A549 (cell line): Measurements from ENCODE around the gene BHLHE23. TPM values are rescaled to one million over a fixed set of nuclear protein-coding genes. Genes with fewer than 3 reads are reported as not detected.

ENCODE experiments used
- ATAC-seq, 2 experiments: fragments of 200-7000 bp in 1 of 2; fragments of >200 bp in 1 of 2; cut with Nextera tagmentation in 1 of 2; cut with Tn5 transposase in 1 of 2; 3 replicates each; pipeline versions ENCODE4 v1.8.0 to v1.9.1; 2018 to 2020; ENCODE audit warnings: mild to moderate bottlenecking in 1 of 2, moderate library complexity in 1 of 2
- CTCF ChIA-PET: fragments of 300-600 bp; sonication (Branson Sonifier 250); formaldehyde crosslinking; extraction: SDS; loops from one replicate; lab custom pipeline; 2021; ENCODE audit warnings: antibody characterized with exemption, inconsistent platforms; lab: Yijun Ruan, JAX
- POLR2A ChIA-PET: fragments of 350-600 bp; formaldehyde crosslinking; extraction: SDS; loops from one replicate; lab custom pipeline; 2021; ENCODE audit warnings: antibody characterized with exemption, inconsistent platforms; lab: Yijun Ruan, JAX
- DNase-seq, 2 experiments: peaks; one replicate each; pipeline versions ENCODE4 v3.0.0 to v3.0.0-alpha.2; 2011 to 2016; ENCODE audit warnings: low read depth in 1 of 2, low spot score in 1 of 2
- FAIRE-seq: peaks from 2 replicates; lab custom pipeline; 2011; peaks lifted over from hg19 to GRCh38; lab: Jason Lieb, UNC
- H3K27ac ChIP-seq, 2 experiments: fragments of >200 bp; sonication (Bioruptor Twin); formaldehyde crosslinking; 3 replicates each; pipeline ENCODE4 v1.5.1; 2016 to 2017
- H3K4me1 ChIP-seq: fragments of >200 bp; sonication (Bioruptor Twin); formaldehyde crosslinking; 3 replicates; pipeline ENCODE4 v1.6.1; 2016
- H3K4me2 ChIP-seq: fragments of >200 bp; sonication (Bioruptor Twin); formaldehyde crosslinking; 3 replicates; pipeline ENCODE4 v1.6.1; 2016
- H3K4me3 ChIP-seq: fragments of >200 bp; sonication (Bioruptor Twin); formaldehyde crosslinking; 3 replicates; pipeline ENCODE4 v1.5.1; 2016
- H3K9me3 ChIP-seq: fragments of >200 bp; sonication (Bioruptor Twin); formaldehyde crosslinking; 3 replicates; pipeline ENCODE4 v1.6.1; 2016
- ATOH8 ChIP-seq: fragments of 250-450 bp; sonication (Bioruptor Pico); IDR thresholded peaks from 2 replicates; pipeline ENCODE4 v1.5.0; 2020; ENCODE audit warnings: low read depth, mild to moderate bottlenecking, moderate library complexity
- CBX2 ChIP-seq: fragments of 200-600 bp; sonication (generic); IDR thresholded peaks from 2 replicates; pipeline ENCODE4 v1.6.1; 2016; ENCODE audit warnings: low read depth, mild to moderate bottlenecking, borderline replicate concordance
- CBX8 ChIP-seq: fragments of 200-600 bp; sonication (generic); IDR thresholded peaks from 2 replicates; pipeline ENCODE4 v1.6.1; 2016
- CHD4 ChIP-seq: fragments of 200-600 bp; sonication (generic); IDR thresholded peaks from 2 replicates; pipeline ENCODE4 v1.6.1; 2016; ENCODE audit warnings: antibody characterized with exemption, mild to moderate bottlenecking, borderline replicate concordance
- CTCF ChIP-seq: fragments of >200 bp; sonication (Bioruptor Twin); formaldehyde crosslinking; IDR thresholded peaks from 3 replicates; pipeline ENCODE4 v1.5.1; 2016
- E2F6 ChIP-seq: IDR thresholded peaks from 2 replicates; pipeline ENCODE4 v1.6.1; 2012; ENCODE audit warnings: low read depth, borderline replicate concordance
- ELK1 ChIP-seq: fragments of 150-350 bp; IDR thresholded peaks from 2 replicates; pipeline ENCODE4 v1.6.1; 2014; ENCODE audit warnings: low read depth, mild to moderate bottlenecking, low read length
- ESRRA ChIP-seq: fragments of 150-350 bp; IDR thresholded peaks from 2 replicates; pipeline ENCODE4 v1.6.1; 2014; ENCODE audit warnings: mild to moderate bottlenecking, low read length, borderline replicate concordance
- FOXS1 ChIP-seq: fragments of 250-450 bp; sonication (Bioruptor Pico); IDR thresholded peaks from 2 replicates; pipeline ENCODE4 v1.5.0; 2020; ENCODE audit warnings: mild to moderate bottlenecking, moderate library complexity
- GATA3 ChIP-seq: IDR thresholded peaks from 2 replicates; pipeline ENCODE4 v1.6.1; 2012; ENCODE audit warnings: borderline replicate concordance
- HDAC2 ChIP-seq: fragments of 200-600 bp; sonication (generic); IDR thresholded peaks from 2 replicates; pipeline ENCODE4 v1.6.1; 2016
- HEYL ChIP-seq: fragments of 250-450 bp; sonication (Bioruptor Pico); IDR thresholded peaks from 2 replicates; pipeline ENCODE4 v1.8.0; 2021; ENCODE audit warnings: mild to moderate bottlenecking, moderate library complexity
- HMGXB4 ChIP-seq: fragments of 250-450 bp; sonication (Bioruptor Pico); IDR thresholded peaks from 2 replicates; pipeline ENCODE4 v1.5.0; 2021; ENCODE audit warnings: mild to moderate bottlenecking, moderate library complexity, borderline replicate concordance
- HOXB5 ChIP-seq: fragments of 250-450 bp; sonication (Bioruptor Pico); IDR thresholded peaks from 2 replicates; pipeline ENCODE4 v1.5.0; 2020; ENCODE audit warnings: mild to moderate bottlenecking, moderate library complexity
- JUN ChIP-seq, 2 experiments: fragments of >200 bp; sonication (Bioruptor Twin); formaldehyde crosslinking; IDR thresholded peaks; 2 replicates in 1 of 2; 3 replicates in 1 of 2; pipeline ENCODE4 v1.6.1; 2016 to 2017
- JUNB ChIP-seq: fragments of >200 bp; sonication (Bioruptor Twin); formaldehyde crosslinking; IDR thresholded peaks from 2 replicates; pipeline ENCODE4 v1.6.1; 2016
- MAZ ChIP-seq: fragments of 150-350 bp; IDR thresholded peaks from 2 replicates; pipeline ENCODE4 v1.6.1; 2014; ENCODE audit warnings: antibody characterized with exemption, low read depth, low read length, borderline replicate concordance
- POLR2A ChIP-seq: IDR thresholded peaks from 2 replicates; pipeline ENCODE4 v1.6.1; 2012; ENCODE audit warnings: mild to moderate bottlenecking, low read length
- POLR2AphosphoS2 ChIP-seq: conservative IDR thresholded peaks from 2 replicates; pipeline ENCODE4 v1.6.1; 2012; ENCODE audit warnings: low read length, improper control_type of control experiment, inconsistent platforms
- RARB ChIP-seq: fragments of 250-450 bp; sonication (Bioruptor Pico); IDR thresholded peaks from 2 replicates; pipeline ENCODE4 v1.8.0; 2021; ENCODE audit warnings: mild to moderate bottlenecking, moderate library complexity
- TFCP2L1 ChIP-seq: fragments of 250-450 bp; sonication (Bioruptor Pico); IDR thresholded peaks from 2 replicates; pipeline ENCODE4 v1.5.0; 2021; ENCODE audit warnings: mild to moderate bottlenecking
- ZFP36 ChIP-seq: fragments of 450-650 bp; IDR thresholded peaks from 2 replicates; pipeline ENCODE4 v1.6.1; 2014; ENCODE audit warnings: borderline replicate concordance; ENCODE audit not compliant: partially characterized antibody
- ZNF302 ChIP-seq: fragments of 250-450 bp; sonication (Bioruptor Pico); IDR thresholded peaks from 2 replicates; pipeline ENCODE4 v1.9.0; 2021; ENCODE audit warnings: inconsistent platforms, mild to moderate bottlenecking, moderate library complexity
- WGBS: methylation state at CpG from one replicate; pipeline ENCODE4 v1.1.6; 2017; ENCODE audit errors: missing lambda C conversion rate; 5-methylcytosine and 5-hydroxymethylcytosine counted together
- polyA plus RNA-seq, 4 experiments: library from polyadenylated mRNA; depleted of rRNA in 3 of 4; stranded (reverse); fragments of >200 nt; fragmentation: RNase III in 1 of 4; extraction: RNeasy Plus Mini Kit Qiagen cat#74134 plus additional on column Dnase treatment in 1 of 4; gene quantifications; 2 replicates in 3 of 4; 3 replicates in 1 of 4; pipeline ENCODE4 v1.2.3, GENCODE V29; 2011 to 2017

BHLHE23 gene
- polyA plus RNA-seq, 2 of the 4 experiments (the other 2 are of a cell fraction), result not detected

- FAIRE-seq (no peak), DNase-seq (no peak), ATAC-seq (no peak)
- Histone ChIP-seq H3K9me3 (no peaks in the 10 kb centered on the region), H3K4me2 (no peak overlapping the region), H3K27ac (no peak overlapping the region), H3K4me1 (0 out of 3 replicates have a peak, but pooled peaks cover 3% of the 10 kb centered on the region), H3K4me3 (no peak overlapping the region)
- CTCF ChIA-PET, result interaction anchor here (0.8 to 1.3 kb wide), 3 partner anchors 8 to 237 kb away, joined by 3 read pairs; no protein-coding TSS in a partner anchor
- TF ChIP-seq TFCP2L1 (CRISPR knock-in tag) (no peak), HDAC2 (no peak)
- WGBS, result 55% methylated on average over 8 of the region's 9 CpGs
- POLR2A ChIA-PET, result no interaction called here
Observed at GRCh38 chr20:62975812-62976508, 30.8 kb downstream of the BHLHE23 start.

GRCh38 chr20:62975251-62975760, 31.5 kb downstream of the BHLHE23 start:
- H3K4me1 ChIP-seq, result 0 out of 3 replicates have a peak, but pooled peaks cover 3% of the 10 kb centered on the region
- H3K9me3 ChIP-seq, result no peaks in the 10 kb centered on the region
- ChIA-PET CTCF (interaction anchor here (1.3 kb wide), 2 partner anchors 100 to 237 kb away, joined by 3 read pairs; no protein-coding TSS in a partner anchor), POLR2A (no interaction called here)
- 43% methylated on average over 10 of the region's 10 CpGs for whole genome bisulfite sequencing
- DNase-seq (no peak), ATAC-seq (no peak), FAIRE-seq (no peak)
- TF ChIP-seq E2F6 (no peak), CBX2 (no peak), CBX8 (no peak), HEYL (CRISPR knock-in tag) (no peak), HOXB5 (CRISPR knock-in tag) (no peak), POLR2A (no peak), JUNB (no peak), MAZ (no peak), ELK1 (no peak), ZNF302 (no peak), GATA3 (no peak), CHD4 (no peak), HDAC2 (no peak)
- H3K4me3 ChIP-seq, result no peak overlapping the region
- no peak overlapping the region for H3K4me2 ChIP-seq
- H3K27ac ChIP-seq, result no peak overlapping the region

- H3K4me1 ChIP-seq, result 0 out of 3 replicates have a peak, but pooled peaks cover 3% of the 10 kb centered on the region
- H3K27ac ChIP-seq, result peak overlapping the region; percentile 35 to 72; a peak in 5 of 6 replicates
- H3K4me2 ChIP-seq, result peak overlapping the region; percentile 97
- ATAC-seq (peak in 1 of 2 experiments; percentile 52; a peak in 4 of 6 replicates), DNase-seq (no peak), FAIRE-seq (no peak)
- CTCF ChIA-PET, result interaction anchor here (0.6 to 2.6 kb wide), 46 partner anchors 7 to 407 kb away, joined by 3 to 16 read pairs (median 4); partner anchors contain the start of genes DIDO1 and TCFL5
- POLR2A ChIA-PET, result interaction anchor here (1.4 kb wide), 2 partner anchors 11 to 36 kb away, joined by 3 to 6 read pairs; no protein-coding TSS in a partner anchor
- no peaks in the 10 kb centered on the region for H3K9me3 ChIP-seq
- H3K4me3 ChIP-seq, result peak overlapping the region; percentile 44
- WGBS, result 57% methylated on average over 30 of the region's 48 CpGs
- TF ChIP-seq E2F6, result no peak
- TF ChIP-seq ESRRA, result no peak
- no peak for TF ChIP-seq JUN (IDR thresholded peaks at IDR 0.05)
- no peak for TF ChIP-seq RARB (CRISPR knock-in tag)
- no peak for TF ChIP-seq GATA3
- TF ChIP-seq CBX8, result no peak
- TF ChIP-seq CTCF, result no peak
- no peak for TF ChIP-seq ZFP36
- TF ChIP-seq ATOH8 (CRISPR knock-in tag), result no peak
- TF ChIP-seq POLR2AphosphoS2, result no peak
- TF ChIP-seq HMGXB4 (CRISPR knock-in tag), result no peak
- no peak for TF ChIP-seq CHD4
- TF ChIP-seq FOXS1 (CRISPR knock-in tag), result no peak
- no peak for TF ChIP-seq TFCP2L1 (CRISPR knock-in tag)
Observed at GRCh38 chr20:62972845-62973745, 33.7 kb downstream of the BHLHE23 start.
